Measurements from ENCODE around the gene NFATC4. TPM values are rescaled to one million over a fixed set of nuclear protein-coding genes. Genes with fewer than 3 reads are reported as not detected.

The NFATC4 gene
- total and polyA plus RNA-seq, 11 donors = 6.5 to 23.0 (median 12.5) TPM

DNA sequence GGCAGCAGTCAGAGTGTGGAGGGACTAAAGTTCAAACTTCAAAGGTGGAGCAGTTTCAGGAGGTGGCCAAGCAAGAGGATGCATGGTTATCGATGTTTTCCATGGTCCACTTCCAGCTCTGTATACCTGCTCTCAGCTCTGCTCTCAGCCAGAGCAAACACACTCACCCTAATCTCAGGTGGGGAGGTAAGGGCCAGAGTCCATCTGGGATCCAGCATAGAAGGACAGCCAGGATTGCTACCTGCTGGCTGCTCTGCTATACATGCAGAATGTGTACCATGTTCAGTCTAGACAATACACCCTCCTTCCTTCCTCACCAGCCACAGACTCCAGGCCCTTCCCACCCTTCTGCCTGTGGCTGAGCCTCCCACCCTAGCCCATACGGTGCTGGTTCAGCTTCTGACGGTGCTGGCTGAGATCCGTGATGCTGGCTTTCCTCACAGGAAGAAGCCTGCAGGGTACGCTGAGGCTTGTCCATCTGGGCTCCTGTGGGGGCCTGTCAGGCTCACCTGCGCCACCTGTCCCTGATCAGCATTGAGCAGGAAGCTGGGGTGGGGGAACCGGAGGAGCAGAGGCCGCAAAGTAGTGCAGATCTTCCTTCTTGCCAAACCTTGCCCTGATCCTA is 59.0 kb downstream of the NFATC4 start:
- TF ChIP-seq CTCF (IDR thresholded peaks at IDR 0.05) (no peak), POLR2A (IDR thresholded peaks at IDR 0.05) (no peak)
- H3K4me1 ChIP-seq = peaks cover 3 to 52% (median 35%) of the 10 kb centered on the region in 12 donors
- ATAC-seq (no peak), DNase-seq (no peak)
- no peaks in the 10 kb centered on the region for H3K9me3 ChIP-seq
- H3K4me3 ChIP-seq = no peak overlapping the region
- no peaks in the 10 kb centered on the region for H3K27me3 ChIP-seq
- H3K36me3 ChIP-seq = peaks cover 0 to 9% (median 2%) of the 10 kb centered on the region in 9 donors
- 73 to 91% (median 85%) methylated on average over 7 to 8 of the region's 8 CpGs for WGBS, 4 donors
- intact Hi-C loops (cut with DNase I) = no loop called here
- H3K27ac ChIP-seq = peak overlapping the region in 1 of 12 donors; percentile 53

GRCh38 chr14:24427537-24428508 is 59.8 kb downstream of the NFATC4 start:
- 78 to 92% (median 89%) methylated on average over 16 to 18 of the region's 18 CpGs for WGBS, 4 donors
- Histone ChIP-seq H3K4me1 (peaks cover 3 to 54% (median 41%) of the 10 kb centered on the region in 12 donors), H3K27ac (no peak overlapping the region)

DNA sequence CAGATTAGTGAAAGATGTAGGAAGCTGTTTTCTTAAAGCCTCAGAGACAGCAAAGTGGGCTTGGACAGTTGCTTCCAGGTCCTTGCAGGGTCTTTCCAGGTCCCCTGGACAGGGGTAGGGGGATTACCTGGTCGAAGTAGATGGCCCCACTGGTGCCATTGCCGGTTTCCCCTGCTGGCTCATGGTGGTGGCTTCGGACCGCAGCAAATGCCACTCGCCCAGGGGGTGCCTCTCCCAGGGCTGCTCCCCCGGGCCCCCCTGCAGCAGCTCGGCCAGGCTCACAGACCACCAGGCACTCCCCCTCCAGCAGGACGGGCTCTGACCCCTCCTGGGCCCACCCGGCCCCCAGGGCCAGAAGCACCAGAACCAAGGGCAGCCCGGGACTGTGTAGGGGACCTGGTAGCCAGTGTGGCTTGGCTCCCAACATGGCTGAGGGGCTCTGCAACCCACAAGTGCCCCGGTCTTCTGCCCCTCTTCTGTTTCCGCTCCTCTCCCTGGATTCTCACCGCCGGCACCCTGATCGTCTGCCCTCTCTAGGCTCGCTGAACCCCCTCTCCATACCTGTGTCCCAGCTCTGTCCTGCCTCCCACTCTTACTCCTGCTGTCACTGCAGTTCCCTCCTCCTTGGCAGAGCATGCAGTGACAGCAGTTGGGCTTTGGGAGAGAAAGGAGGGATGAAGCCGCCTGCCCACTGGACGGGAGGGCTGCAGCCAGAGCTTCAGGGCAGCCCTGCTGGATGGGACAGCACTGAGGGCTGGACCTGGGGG is 60.8 kb downstream of the NFATC4 start:
- intact Hi-C loops (cut with DNase I) = loop anchor here in 2 of 10 donors (2.0 kb wide), 2 partner anchors 30 to 62 kb away; partner anchors contain the start of gene NYNRIN (in 1 of the 2)
- Histone ChIP-seq H3K27ac (peak overlapping the region; percentile 80 to 100 (median 96)), H3K27me3 (no peaks in the 10 kb centered on the region), H3K36me3 (peaks cover 0 to 27% (median 17%) of the 10 kb centered on the region in 9 donors), H3K9me3 (no peaks in the 10 kb centered on the region), H3K4me3 (peak overlapping the region in 10 of 12 donors; percentile 61 to 89 (median 82)), H3K4me1 (peaks cover 3 to 56% (median 41%) of the 10 kb centered on the region in 12 donors)
- DNase-seq (peak in 2 of 5 donors; percentile 28 to 58), ATAC-seq (no peak)
- WGBS, 4 donors = 91 to 93% (median 92%) methylated on average over 17 to 18 of the region's 18 CpGs
- TF ChIP-seq POLR2A (IDR thresholded peaks at IDR 0.05) (no peak), CTCF (IDR thresholded peaks at IDR 0.05) (no peak)

More at GRCh38 chr14:24427537-24428508, 59.8 kb downstream of the NFATC4 start:
- no peak overlapping the region for H3K4me3 ChIP-seq
- intact Hi-C loops (cut with DNase I) = loop anchor here in 2 of 10 donors (2.0 kb wide), 2 partner anchors 29 to 61 kb away; partner anchors contain the start of gene NYNRIN (in 1 of the 2)
- H3K36me3 ChIP-seq = peaks cover 0 to 17% (median 7%) of the 10 kb centered on the region in 9 donors
- TF ChIP-seq CTCF (IDR thresholded peaks at IDR 0.05) = no peak
- no peak for TF ChIP-seq POLR2A (IDR thresholded peaks at IDR 0.05)
- H3K27me3 ChIP-seq = no peaks in the 10 kb centered on the region
- H3K9me3 ChIP-seq = no peaks in the 10 kb centered on the region
- ATAC-seq = no peak
- peak in 2 of 5 donors; percentile 29 to 35 for DNase-seq

Other genes starting within 250 kb of the NFATC4 start
Only the 30 nearest of the 31 such genes appear.
- gene FITM1, start 237.5 kb upstream of the NFATC4 start, total RNA-seq = 100 to 1,000 TPM in 5 of 9 donors, 10 to 100 TPM in 4; 58.5 to 247 (median 107) TPM
- gene FITM1, start 237.5 kb upstream of the NFATC4 start, polyA plus RNA-seq = 100 to 1,000 TPM in 1 of 2 donors, 10 to 100 TPM in 1; 43.3 to 276 TPM
- 100 to 1,000 TPM in 6 of 9 donors, 10 to 100 TPM in 3; 87.3 to 331 (median 110) TPM for gene PSME1, start 232.0 kb upstream of the NFATC4 start, total RNA-seq
- gene PSME1, start 232.0 kb upstream of the NFATC4 start, polyA plus RNA-seq = 100 to 1,000 TPM; 125 to 164 TPM
- gene EMC9, start 226.6 kb upstream of the NFATC4 start, total RNA-seq = 10 to 100 TPM in 8 of 9 donors, 1 to 10 TPM in 1; 9.6 to 18.7 (median 13.8) TPM
- 10 to 100 TPM; 20.1 to 30.6 TPM for gene EMC9, start 226.6 kb upstream of the NFATC4 start, polyA plus RNA-seq
- 100 to 1,000 TPM in 3 of 9 donors, 10 to 100 TPM in 6; 51.4 to 360 (median 80.8) TPM for gene PSME2, start 221.6 kb upstream of the NFATC4 start, total RNA-seq
- 100 to 1,000 TPM in 1 of 2 donors, 10 to 100 TPM in 1; 90.4 to 222 TPM for gene PSME2, start 221.6 kb upstream of the NFATC4 start, polyA plus RNA-seq
- 10 to 100 TPM; 31.6 to 54.2 (median 36.6) TPM for gene RNF31, start 220.7 kb upstream of the NFATC4 start, total RNA-seq
- gene RNF31, start 220.7 kb upstream of the NFATC4 start, polyA plus RNA-seq = 10 to 100 TPM; 36.4 to 38.3 TPM
- 100 to 1,000 TPM in 1 of 9 donors, 10 to 100 TPM in 8; 23.4 to 169 (median 29.8) TPM for gene IRF9, start 206.9 kb upstream of the NFATC4 start, total RNA-seq
- 10 to 100 TPM; 26.6 to 30.4 TPM for gene IRF9, start 206.9 kb upstream of the NFATC4 start, polyA plus RNA-seq
- gene REC8, start 196.1 kb upstream of the NFATC4 start, total RNA-seq = 10 to 100 TPM in 2 of 9 donors, 1 to 10 TPM in 6, under 1 TPM in 1; 0.32 to 25.3 (median 4.4) TPM
- 1 to 10 TPM; 2.2 to 4.8 TPM for gene REC8, start 196.1 kb upstream of the NFATC4 start, polyA plus RNA-seq
- 10 to 100 TPM in 8 of 9 donors, 1 to 10 TPM in 1; 9.1 to 25.6 (median 17.2) TPM for gene IPO4, start 179.4 kb upstream of the NFATC4 start, total RNA-seq
- gene IPO4, start 179.4 kb upstream of the NFATC4 start, polyA plus RNA-seq = 10 to 100 TPM in 1 of 2 donors, 1 to 10 TPM in 1; 1.8 to 40.0 TPM
- gene TM9SF1, start 172.7 kb upstream of the NFATC4 start, total RNA-seq = 10 to 100 TPM; 15.4 to 32.3 (median 26.3) TPM
- 10 to 100 TPM in 1 of 2 donors, 1 to 10 TPM in 1; 6.1 to 52.8 TPM for gene TM9SF1, start 172.7 kb upstream of the NFATC4 start, polyA plus RNA-seq
- under 1 TPM in 1 of 9 donors, not detected in 8; 0.19 TPM for gene TSSK4, start 162.5 kb upstream of the NFATC4 start, total RNA-seq
- gene TSSK4, start 162.5 kb upstream of the NFATC4 start, polyA plus RNA-seq = under 1 TPM in 1 of 2 donors, not detected in 1; 0.23 TPM
- gene CHMP4A, start 154.7 kb upstream of the NFATC4 start, total RNA-seq = 10 to 100 TPM; 20.2 to 42.3 (median 34.5) TPM
- 10 to 100 TPM; 32.1 to 72.8 TPM for gene CHMP4A, start 154.7 kb upstream of the NFATC4 start, polyA plus RNA-seq
- 10 to 100 TPM; 12.8 to 22.6 (median 15.5) TPM for gene MDP1, start 152.1 kb upstream of the NFATC4 start, total RNA-seq
- gene MDP1, start 152.1 kb upstream of the NFATC4 start, polyA plus RNA-seq = 10 to 100 TPM; 20.8 to 26.5 TPM
- gene NEDD8, start 135.8 kb upstream of the NFATC4 start, total RNA-seq = 100 to 1,000 TPM; 174 to 217 (median 197) TPM
- gene NEDD8, start 135.8 kb upstream of the NFATC4 start, polyA plus RNA-seq = 100 to 1,000 TPM; 276 to 287 TPM
- 10 to 100 TPM; 23.9 to 55.9 (median 32.8) TPM for gene GMPR2, start 135.3 kb upstream of the NFATC4 start, total RNA-seq
- gene GMPR2, start 135.3 kb upstream of the NFATC4 start, polyA plus RNA-seq = 10 to 100 TPM; 26.6 to 28.1 TPM
- 10 to 100 TPM; 34.5 to 58.1 (median 42.6) TPM for gene TINF2, start 125.6 kb upstream of the NFATC4 start, total RNA-seq
- gene TINF2, start 125.6 kb upstream of the NFATC4 start, polyA plus RNA-seq = 10 to 100 TPM; 16.1 to 55.4 TPM
- gene TGM1, start 105.0 kb upstream of the NFATC4 start, total RNA-seq = 10 to 100 TPM in 1 of 9 donors, 1 to 10 TPM in 3, under 1 TPM in 2, not detected in 3; 0.52 to 38.9 (median 1.0) TPM
- under 1 TPM; 0.61 to 0.69 TPM for gene TGM1, start 105.0 kb upstream of the NFATC4 start, polyA plus RNA-seq
- 10 to 100 TPM; 18.8 to 33.1 (median 26.7) TPM for gene RABGGTA, start 96.6 kb upstream of the NFATC4 start, total RNA-seq
- gene RABGGTA, start 96.6 kb upstream of the NFATC4 start, polyA plus RNA-seq = 10 to 100 TPM; 26.3 to 29.2 TPM
- gene DHRS1, start 68.4 kb upstream of the NFATC4 start, total RNA-seq = 10 to 100 TPM in 6 of 9 donors, 1 to 10 TPM in 3; 6.3 to 18.1 (median 11.3) TPM
- 10 to 100 TPM in 1 of 2 donors, 1 to 10 TPM in 1; 5.5 to 10.7 TPM for gene DHRS1, start 68.4 kb upstream of the NFATC4 start, polyA plus RNA-seq
- 10 to 100 TPM; 22.1 to 34.0 (median 27.8) TPM for gene NOP9, start 68.3 kb upstream of the NFATC4 start, total RNA-seq
- 10 to 100 TPM; 13.5 to 29.8 TPM for gene NOP9, start 68.3 kb upstream of the NFATC4 start, polyA plus RNA-seq
- 10 to 100 TPM in 1 of 9 donors, 1 to 10 TPM in 8; 1.7 to 10.1 (median 3.0) TPM for gene CIDEB, start 60.2 kb upstream of the NFATC4 start, total RNA-seq
- 1 to 10 TPM; 2.6 to 3.2 TPM for gene CIDEB, start 60.2 kb upstream of the NFATC4 start, polyA plus RNA-seq
- 1 to 10 TPM in 7 of 9 donors, under 1 TPM in 2; 0.81 to 3.8 (median 1.6) TPM for gene LTB4R2, start 58.0 kb upstream of the NFATC4 start, total RNA-seq
- under 1 TPM; 0.53 to 0.64 TPM for gene LTB4R2, start 58.0 kb upstream of the NFATC4 start, polyA plus RNA-seq
- gene LTB4R, start 56.7 kb upstream of the NFATC4 start, total RNA-seq = 1 to 10 TPM in 8 of 9 donors, under 1 TPM in 1; 0.92 to 8.8 (median 1.7) TPM
- 1 to 10 TPM; 1.2 to 2.2 TPM for gene LTB4R, start 56.7 kb upstream of the NFATC4 start, polyA plus RNA-seq
- 10 to 100 TPM; 20.7 to 47.5 (median 27.5) TPM for gene ADCY4, start 33.1 kb upstream of the NFATC4 start, total RNA-seq
- 10 to 100 TPM; 21.9 to 40.4 TPM for gene ADCY4, start 33.1 kb upstream of the NFATC4 start, polyA plus RNA-seq
- 10 to 100 TPM in 1 of 9 donors, 1 to 10 TPM in 6, under 1 TPM in 2; 0.75 to 10.5 (median 3.0) TPM for gene RIPK3, start 28.2 kb upstream of the NFATC4 start, total RNA-seq
- gene RIPK3, start 28.2 kb upstream of the NFATC4 start, polyA plus RNA-seq = 1 to 10 TPM; 4.0 to 4.4 TPM
- gene NYNRIN, start 30.8 kb downstream of the NFATC4 start, total RNA-seq = 10 to 100 TPM in 1 of 9 donors, 1 to 10 TPM in 8; 3.7 to 10.0 (median 7.5) TPM
- 1 to 10 TPM; 3.6 to 6.7 TPM for gene NYNRIN, start 30.8 kb downstream of the NFATC4 start, polyA plus RNA-seq
- 1 to 10 TPM in 5 of 9 donors, under 1 TPM in 4; 0.38 to 4.9 (median 1.0) TPM for gene CBLN3, start 61.5 kb downstream of the NFATC4 start, total RNA-seq
- gene CBLN3, start 61.5 kb downstream of the NFATC4 start, polyA plus RNA-seq = under 1 TPM; 0.72 to 0.80 TPM
- 10 to 100 TPM; 16.9 to 33.4 (median 20.1) TPM for gene KHNYN, start 61.8 kb downstream of the NFATC4 start, total RNA-seq
- gene KHNYN, start 61.8 kb downstream of the NFATC4 start, polyA plus RNA-seq = 10 to 100 TPM; 15.6 to 34.5 TPM
- gene SDR39U1, start 74.6 kb downstream of the NFATC4 start, total RNA-seq = 10 to 100 TPM; 58.6 to 74.6 (median 60.5) TPM
- gene SDR39U1, start 74.6 kb downstream of the NFATC4 start, polyA plus RNA-seq = 100 to 1,000 TPM in 1 of 2 donors, 10 to 100 TPM in 1; 68.4 to 109 TPM
- 1 to 10 TPM in 1 of 9 donors, under 1 TPM in 3, not detected in 5; 0.31 to 2.2 (median 0.52) TPM for gene CMA1, start 140.1 kb downstream of the NFATC4 start, total RNA-seq
- under 1 TPM in 1 of 2 donors, not detected in 1; 0.19 TPM for gene CMA1, start 140.1 kb downstream of the NFATC4 start, polyA plus RNA-seq
- 1 to 10 TPM in 4 of 9 donors, under 1 TPM in 4, not detected in 1; 0.42 to 2.9 (median 0.91) TPM for gene CTSG, start 208.1 kb downstream of the NFATC4 start, total RNA-seq
- gene CTSG, start 208.1 kb downstream of the NFATC4 start, polyA plus RNA-seq = under 1 TPM in 1 of 2 donors, not detected in 1; 0.08 TPM